HepG2 (cell line): ENCODE results near the gene ACCS. TPM values are rescaled to one million over a fixed set of nuclear protein-coding genes. Genes with fewer than 3 reads are reported as not detected.

Experiments
- ATAC-seq: fragments of 200-7000 bp; cut with Tn5 transposase; 3 replicates; pipeline ENCODE4 v1.9.1; 2020; ENCODE audit warnings: mild to moderate bottlenecking, moderate library complexity
- BruUV-seq: library from RNA; stranded (reverse); fragments of 400-500 nt; replicated peaks from 2 replicates; lab custom pipeline; 2021; lab: Mats Ljungman, UMichigan
- CTCF ChIA-PET: fragments of 300-600 bp; formaldehyde crosslinking; extraction: SDS; loops from one replicate; lab custom pipeline; 2021; ENCODE audit warnings: low total read pairs, inconsistent platforms, low intra/inter-chr PET ratio; lab: Yijun Ruan, JAX
- POLR2A ChIA-PET: fragments of 350-600 bp; sonication (Branson Sonifier 250); formaldehyde crosslinking; loops from one replicate; lab custom pipeline; 2020; ENCODE audit warnings: antibody characterized with exemption, inconsistent platforms; lab: Yijun Ruan, JAX
- DNase-seq: peaks from one replicate; pipeline ENCODE4 v3.0.0-alpha.2; 2015; ENCODE audit warnings: low spot score
- FAIRE-seq: peaks from 3 replicates; lab custom pipeline; 2011; peaks lifted over from hg19 to GRCh38; lab: Jason Lieb, UNC
- H2AFZ ChIP-seq: one replicate; pipeline ENCODE4 v1.6.1; 2011; ENCODE audit warnings: low read length, inconsistent platforms
- H3K27ac ChIP-seq: fragments of 300-600 bp; 3 replicates; pipeline ENCODE4 v1.8.0; 2011; ENCODE audit warnings: mixed run types, mild to moderate bottlenecking, mixed read lengths, low read length, inconsistent platforms; ENCODE audit not compliant: insufficient read depth; ENCODE audit errors: extremely low read length
- H3K27me3 ChIP-seq, 2 experiments: fragments of 200-600 bp in 1 of 2; 2 replicates in 1 of 2; 3 replicates in 1 of 2; pipeline versions ENCODE4 v1.6.0 to v1.8.0; 2011; ENCODE audit warnings: low read length in 2 of 2, mild to moderate bottlenecking in 2 of 2, moderate library complexity in 2 of 2, inconsistent platforms in 1 of 2; ENCODE audit not compliant: insufficient read depth in 2 of 2, control insufficient read depth in 1 of 2
- H3K36me3 ChIP-seq, 2 experiments: fragments of 200-600 bp in 1 of 2; replicated peaks in 1 of 2; 2 replicates in 1 of 2; 3 replicates in 1 of 2; pipeline versions ENCODE4 v1.5.1 to v1.8.0; 2011; ENCODE audit warnings: low read length in 2 of 2, inconsistent platforms in 1 of 2; ENCODE audit not compliant: insufficient read depth in 2 of 2, control insufficient read depth in 1 of 2
- H3K4me1 ChIP-seq: 2 replicates; pipeline ENCODE4 v1.5.1; 2012; ENCODE audit warnings: low read length, inconsistent platforms; ENCODE audit not compliant: insufficient read depth
- H3K4me2 ChIP-seq: 2 replicates; pipeline ENCODE4 v1.6.0; 2011; ENCODE audit warnings: low read depth, low read length, inconsistent platforms
- H3K4me3 ChIP-seq, 3 experiments: fragments of 200-600 bp in 1 of 3; sonication (generic), shearing (Covaris generic) in 1 of 3; replicated peaks in 1 of 3; 2 replicates each; pipeline ENCODE4 v1.5.1; 2011 to 2016; ENCODE audit warnings: low read length in 3 of 3, inconsistent platforms in 2 of 3, low read depth in 2 of 3, mild to moderate bottlenecking in 2 of 3, control low read depth in 1 of 3, mixed read lengths in 1 of 3; ENCODE audit not compliant: insufficient read depth in 1 of 3
- H3K79me2 ChIP-seq: one replicate; pipeline ENCODE4 v1.6.1; 2011; ENCODE audit warnings: low read length, inconsistent platforms; ENCODE audit not compliant: insufficient read depth
- H3K9ac ChIP-seq: 2 replicates; pipeline ENCODE4 v1.6.0; 2011; ENCODE audit warnings: mild to moderate bottlenecking, low read depth, low read length, inconsistent platforms; ENCODE audit not compliant: insufficient read depth
- H3K9me3 ChIP-seq: 2 replicates; pipeline ENCODE4 v1.5.1; 2012; ENCODE audit warnings: mild to moderate bottlenecking, low read length
- H4K20me1 ChIP-seq: 2 replicates; pipeline ENCODE4 v1.6.0; 2011; ENCODE audit warnings: inconsistent platforms, mild to moderate bottlenecking, low read length, moderate library complexity; ENCODE audit not compliant: insufficient read depth
- AFF4 ChIP-seq: sonication (generic); formaldehyde crosslinking; IDR thresholded peaks from 2 replicates; pipeline ENCODE4 v1.4.0; 2020; ENCODE audit warnings: missing genetic modification reagents
- AGO1 ChIP-seq: fragments of 200-400 bp; formaldehyde crosslinking; IDR thresholded peaks from 2 replicates; pipeline ENCODE4 v1.6.1; 2017; ENCODE audit warnings: mild to moderate bottlenecking, low read depth, low read length, moderate library complexity; ENCODE audit not compliant: poor library complexity, severe bottlenecking
- ELF4 ChIP-seq: sonication (generic); formaldehyde crosslinking; IDR thresholded peaks from 2 replicates; pipeline ENCODE4 v1.5.0; 2020; ENCODE audit warnings: missing genetic modification reagents, mild to moderate bottlenecking, moderate library complexity, borderline replicate concordance
- HMG20A ChIP-seq: IDR thresholded peaks from 2 replicates; pipeline ENCODE4 v1.6.1; 2016; ENCODE audit warnings: borderline replicate concordance
- HNRNPL ChIP-seq: fragments of 200-400 bp; formaldehyde crosslinking; IDR thresholded peaks from 2 replicates; pipeline ENCODE4 v1.6.1; 2017; ENCODE audit warnings: mild to moderate bottlenecking, low read depth, low read length
- RORA ChIP-seq: sonication (generic); formaldehyde crosslinking; IDR thresholded peaks from 2 replicates; pipeline ENCODE4 v1.5.0; 2020; ENCODE audit warnings: mild to moderate bottlenecking, missing genetic modification reagents, moderate library complexity
- SSRP1 ChIP-seq: IDR thresholded peaks from 2 replicates; pipeline ENCODE4 v1.6.1; 2016; ENCODE audit warnings: control low read depth
- ZBTB42 ChIP-seq: sonication (generic); formaldehyde crosslinking; IDR thresholded peaks from 2 replicates; pipeline ENCODE4 v1.5.0; 2020; ENCODE audit warnings: mild to moderate bottlenecking, missing genetic modification reagents
- ZBTB8A ChIP-seq: sonication (generic); formaldehyde crosslinking; IDR thresholded peaks from 2 replicates; pipeline ENCODE4 v1.4.0; 2020; ENCODE audit warnings: mild to moderate bottlenecking, low read depth, missing genetic modification reagents, borderline replicate concordance
- ZNF160 ChIP-seq: sonication (generic); formaldehyde crosslinking; IDR thresholded peaks from 2 replicates; pipeline ENCODE4 v1.8.0; 2022; ENCODE audit warnings: mild to moderate bottlenecking, inconsistent platforms, missing genetic modification reagents
- WGBS: methylation state at CpG from one replicate; pipeline ENCODE4 v1.1.6; 2017; ENCODE audit warnings: low lambda C conversion rate; 5-methylcytosine and 5-hydroxymethylcytosine counted together
- in situ Hi-C: cut with HindIII; loops from 2 replicates; pipeline ENCODE4 v1.10.0; 2017; ENCODE audit warnings: low pct_unique_long_range_greater_than_20kb; ENCODE audit not compliant: extremely low pct_ligation_motif_present
- intact Hi-C: fragments of 100-400 bp; cut with micrococcal nuclease; formaldehyde crosslinking; loops from one replicate; pipeline ENCODE4 v1.10.0; 2022; ENCODE audit not compliant: unreplicated experiment
- polyA plus RNA-seq, 8 experiments: library from polyadenylated mRNA; depleted of rRNA in 3 of 8; stranded (reverse) in 7 of 8; unstranded in 1 of 8; fragments of >200 nt; fragmentation: Illumina TruSeq in 4 of 8; extraction: Trizol in 4 of 8; gene quantifications; 2 replicates each; pipeline versions ENCODE4 v1.2.1 to v1.2.3, GENCODE V29; 2011 to 2016; ENCODE audit warnings: low read depth in 4 of 8, missing spikeins in 1 of 8, mixed read lengths in 1 of 8; ENCODE audit not compliant: insufficient read depth in 1 of 8
- total RNA-seq, 5 experiments: library from RNA; depleted of rRNA; stranded (reverse); fragments of >200 nt; fragmentation: Illumina TruSeq; extraction: Trizol; gene quantifications; 2 replicates each; pipeline ENCODE4 v1.2.3, GENCODE V29; 2016; ENCODE audit warnings: low read depth in 1 of 5

The ACCS gene
- total and polyA plus RNA-seq, 2 of the 13 experiments (the other 11 are each of a cell fraction or from before 2014, with no cell fraction given): 0.55 to 0.59 TPM

- TF ChIP-seq ZNF160 (CRISPR knock-in tag) (no peak), SSRP1 (CRISPR knock-in tag) (no peak), ELF4 (CRISPR knock-in tag) (no peak), HMG20A (CRISPR knock-in tag) (no peak)
- no peaks in the 10 kb centered on the region for H3K79me2 ChIP-seq
- 0% methylated on average over 2 of the region's 3 CpGs for WGBS
- no peak overlapping the region for H3K4me2 ChIP-seq
- H4K20me1 ChIP-seq: no peaks in the 10 kb centered on the region
- BruUV-seq: no TSS peak
- ChIA-PET POLR2A (no interaction called here), CTCF (no interaction called here)
- FAIRE-seq (no peak), DNase-seq (no peak), ATAC-seq (no peak)
- peaks cover 4 to 9% of the 10 kb centered on the region in 2 experiments; a peak in 2 of 5 replicates for H3K27me3 ChIP-seq
- no peak overlapping the region for H3K27ac ChIP-seq
- H3K4me3 ChIP-seq: no peak overlapping the region
- H3K9ac ChIP-seq: no peak overlapping the region
- no peaks in the 10 kb centered on the region for H3K9me3 ChIP-seq
- no peaks in the 10 kb centered on the region for H3K4me1 ChIP-seq
- no peaks in the 10 kb centered on the region for H3K36me3 ChIP-seq
- in situ Hi-C loops (no loop called here), intact Hi-C loops (no loop called here)
- no peak overlapping the region for H2AFZ ChIP-seq
Observed at GRCh38 chr11:44028816-44029506, 37.1 kb upstream of the ACCS start.

GRCh38 chr11:44029507-44029845 lies 36.6 kb upstream of the ACCS start:
- 0% methylated on average over 1 of the region's 1 CpG for WGBS
- Histone ChIP-seq H3K9me3 (no peaks in the 10 kb centered on the region), H4K20me1 (no peaks in the 10 kb centered on the region), H2AFZ (no peak overlapping the region), H3K27ac (no peak overlapping the region), H3K9ac (no peak overlapping the region), H3K4me3 (no peak overlapping the region), H3K79me2 (no peaks in the 10 kb centered on the region), H3K36me3 (no peaks in the 10 kb centered on the region), H3K27me3 (peaks cover 4 to 9% of the 10 kb centered on the region in 2 experiments; a peak in 2 of 5 replicates), H3K4me1 (no peaks in the 10 kb centered on the region), H3K4me2 (no peak overlapping the region)
- TF ChIP-seq HNRNPL (no peak), RORA (no peak), ZBTB42 (CRISPR knock-in tag) (no peak), AFF4 (CRISPR knock-in tag) (no peak), AGO1 (no peak), ZBTB8A (CRISPR knock-in tag) (no peak)
- POLR2A ChIA-PET: no interaction called here
- FAIRE-seq: no peak
- BruUV-seq: no TSS peak
- CTCF ChIA-PET: no interaction called here
- no peak for DNase-seq
- ATAC-seq: no peak
- in situ Hi-C loops (no loop called here), intact Hi-C loops (no loop called here)
